H1 (cell line): ENCODE results near the gene MYO1D. TPM values are rescaled to one million over a fixed set of nuclear protein-coding genes. Genes with fewer than 3 reads are reported as not detected.

Experiments
- ASH2L ChIP-seq: fragments of 200-600, 300-600 bp; sonication (generic); IDR thresholded peaks from one replicate; pipeline ENCODE4 v1.7.1; 2017; ENCODE audit warnings: low read length
- BACH1 ChIP-seq: IDR thresholded peaks from 2 replicates; pipeline ENCODE4 v1.6.1; 2012; ENCODE audit warnings: low read length, improper control_type of control experiment
- CBX5 ChIP-seq: fragments of 300-800, 300-1000 bp; sonication (generic); IDR thresholded peaks from 2 replicates; pipeline ENCODE4 v1.7.1; 2016; ENCODE audit warnings: antibody characterized with exemption, low read length, low read depth
- CEBPB ChIP-seq: IDR thresholded peaks from 2 replicates; pipeline ENCODE4 v1.6.1; 2012; ENCODE audit warnings: low read depth, low read length
- CHD1 ChIP-seq: IDR thresholded peaks from 2 replicates; pipeline ENCODE4 v1.6.1; 2012; ENCODE audit warnings: low read depth, low read length, improper control_type of control experiment
- CTBP2 ChIP-seq: IDR thresholded peaks from 2 replicates; pipeline ENCODE4 v1.7.0; 2011; ENCODE audit warnings: borderline replicate concordance, mild to moderate bottlenecking, moderate library complexity, mixed read lengths, low read length; ENCODE audit not compliant: insufficient read depth, insufficient read length
- RNF2 ChIP-seq: fragments of 200-900, 300-1000 bp; sonication (generic); IDR thresholded peaks from 2 replicates; pipeline ENCODE4 v1.7.1; 2016; ENCODE audit warnings: borderline replicate concordance, low read depth, mild to moderate bottlenecking, antibody characterized with exemption, low read length; ENCODE audit not compliant: poor library complexity, severe bottlenecking; ENCODE audit errors: missing control alignments
- TAF7 ChIP-seq: optimal IDR thresholded peaks from 2 replicates; pipeline ENCODE3; 2011; ENCODE audit warnings: low read depth, mild to moderate bottlenecking, inconsistent platforms, low read length, moderate library complexity, borderline replicate concordance
- TCF12 ChIP-seq: IDR thresholded peaks from 2 replicates; pipeline ENCODE4 v1.6.1; 2011; ENCODE audit warnings: low read depth, mild to moderate bottlenecking, low read length
- TEAD4 ChIP-seq: IDR thresholded peaks from 2 replicates; pipeline ENCODE4 v1.6.1; 2012; ENCODE audit warnings: low read depth, low read length, inconsistent platforms, mixed read lengths
- polyA plus RNA-seq, 7 experiments: library from polyadenylated mRNA; depleted of rRNA in 3 of 7; stranded (reverse) in 5 of 7; unstranded in 2 of 7; fragments of >200 nt in 5 of 7; fragments of 200-250 nt in 2 of 7; gene quantifications; 1 replicate in 5 of 7; 2 replicates in 1 of 7; 4 replicates in 1 of 7; pipeline versions ENCODE4 v1.2.1 to v1.2.3, GENCODE V29; 2011 to 2013; ENCODE audit warnings: missing spikeins in 2 of 7, mixed read lengths in 2 of 7
- total RNA-seq: library from RNA; stranded (reverse); fragmentation: NEBNext Ultra II Directional; extraction: Animal tissue kit (Norgen Biotek cat#: 25700); gene quantifications from 2 replicates; pipeline ENCODE4 v1.2.1, GENCODE V29; 2021
- TF ChIP-seq, protein P1 (sequence below): fragments of 300-600 bp; sonication (generic); IDR thresholded peaks from 2 replicates; pipeline ENCODE4 v1.7.1; 2012; ENCODE audit warnings: low read length, moderate library complexity, mild to moderate bottlenecking, inconsistent platforms; ENCODE audit not compliant: insufficient replicate concordance
- TF ChIP-seq, protein P2 (sequence below): IDR thresholded peaks from 2 replicates; pipeline ENCODE4 v1.6.1; 2012; ENCODE audit warnings: inconsistent platforms

Gene MYO1D
- total and polyA plus RNA-seq, 2 of the 8 experiments (the other 6 are each of a cell fraction or from before 2014, with no cell fraction given) = 6.5 to 25.4 TPM

DNA sequence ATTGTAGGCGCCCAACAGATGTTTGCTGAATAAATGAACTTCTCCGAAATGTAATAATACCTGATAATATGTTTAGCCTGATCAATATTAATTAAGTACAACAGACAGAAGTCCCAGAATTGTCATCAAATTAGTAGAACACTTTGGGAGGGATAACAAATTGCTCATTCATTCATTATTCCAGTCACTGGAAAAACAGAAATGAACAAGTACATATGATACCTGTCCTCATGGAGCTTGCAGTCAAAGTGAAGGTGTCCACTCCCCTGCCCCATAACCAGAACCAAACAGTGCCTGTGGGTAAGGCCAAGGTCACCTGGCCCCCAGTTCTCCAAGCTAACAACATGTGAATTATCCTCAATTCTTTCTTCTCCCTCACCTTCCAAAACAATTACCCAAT, 42.8 kb downstream of the MYO1D start (continued):
- TF ChIP-seq, protein P1, sequence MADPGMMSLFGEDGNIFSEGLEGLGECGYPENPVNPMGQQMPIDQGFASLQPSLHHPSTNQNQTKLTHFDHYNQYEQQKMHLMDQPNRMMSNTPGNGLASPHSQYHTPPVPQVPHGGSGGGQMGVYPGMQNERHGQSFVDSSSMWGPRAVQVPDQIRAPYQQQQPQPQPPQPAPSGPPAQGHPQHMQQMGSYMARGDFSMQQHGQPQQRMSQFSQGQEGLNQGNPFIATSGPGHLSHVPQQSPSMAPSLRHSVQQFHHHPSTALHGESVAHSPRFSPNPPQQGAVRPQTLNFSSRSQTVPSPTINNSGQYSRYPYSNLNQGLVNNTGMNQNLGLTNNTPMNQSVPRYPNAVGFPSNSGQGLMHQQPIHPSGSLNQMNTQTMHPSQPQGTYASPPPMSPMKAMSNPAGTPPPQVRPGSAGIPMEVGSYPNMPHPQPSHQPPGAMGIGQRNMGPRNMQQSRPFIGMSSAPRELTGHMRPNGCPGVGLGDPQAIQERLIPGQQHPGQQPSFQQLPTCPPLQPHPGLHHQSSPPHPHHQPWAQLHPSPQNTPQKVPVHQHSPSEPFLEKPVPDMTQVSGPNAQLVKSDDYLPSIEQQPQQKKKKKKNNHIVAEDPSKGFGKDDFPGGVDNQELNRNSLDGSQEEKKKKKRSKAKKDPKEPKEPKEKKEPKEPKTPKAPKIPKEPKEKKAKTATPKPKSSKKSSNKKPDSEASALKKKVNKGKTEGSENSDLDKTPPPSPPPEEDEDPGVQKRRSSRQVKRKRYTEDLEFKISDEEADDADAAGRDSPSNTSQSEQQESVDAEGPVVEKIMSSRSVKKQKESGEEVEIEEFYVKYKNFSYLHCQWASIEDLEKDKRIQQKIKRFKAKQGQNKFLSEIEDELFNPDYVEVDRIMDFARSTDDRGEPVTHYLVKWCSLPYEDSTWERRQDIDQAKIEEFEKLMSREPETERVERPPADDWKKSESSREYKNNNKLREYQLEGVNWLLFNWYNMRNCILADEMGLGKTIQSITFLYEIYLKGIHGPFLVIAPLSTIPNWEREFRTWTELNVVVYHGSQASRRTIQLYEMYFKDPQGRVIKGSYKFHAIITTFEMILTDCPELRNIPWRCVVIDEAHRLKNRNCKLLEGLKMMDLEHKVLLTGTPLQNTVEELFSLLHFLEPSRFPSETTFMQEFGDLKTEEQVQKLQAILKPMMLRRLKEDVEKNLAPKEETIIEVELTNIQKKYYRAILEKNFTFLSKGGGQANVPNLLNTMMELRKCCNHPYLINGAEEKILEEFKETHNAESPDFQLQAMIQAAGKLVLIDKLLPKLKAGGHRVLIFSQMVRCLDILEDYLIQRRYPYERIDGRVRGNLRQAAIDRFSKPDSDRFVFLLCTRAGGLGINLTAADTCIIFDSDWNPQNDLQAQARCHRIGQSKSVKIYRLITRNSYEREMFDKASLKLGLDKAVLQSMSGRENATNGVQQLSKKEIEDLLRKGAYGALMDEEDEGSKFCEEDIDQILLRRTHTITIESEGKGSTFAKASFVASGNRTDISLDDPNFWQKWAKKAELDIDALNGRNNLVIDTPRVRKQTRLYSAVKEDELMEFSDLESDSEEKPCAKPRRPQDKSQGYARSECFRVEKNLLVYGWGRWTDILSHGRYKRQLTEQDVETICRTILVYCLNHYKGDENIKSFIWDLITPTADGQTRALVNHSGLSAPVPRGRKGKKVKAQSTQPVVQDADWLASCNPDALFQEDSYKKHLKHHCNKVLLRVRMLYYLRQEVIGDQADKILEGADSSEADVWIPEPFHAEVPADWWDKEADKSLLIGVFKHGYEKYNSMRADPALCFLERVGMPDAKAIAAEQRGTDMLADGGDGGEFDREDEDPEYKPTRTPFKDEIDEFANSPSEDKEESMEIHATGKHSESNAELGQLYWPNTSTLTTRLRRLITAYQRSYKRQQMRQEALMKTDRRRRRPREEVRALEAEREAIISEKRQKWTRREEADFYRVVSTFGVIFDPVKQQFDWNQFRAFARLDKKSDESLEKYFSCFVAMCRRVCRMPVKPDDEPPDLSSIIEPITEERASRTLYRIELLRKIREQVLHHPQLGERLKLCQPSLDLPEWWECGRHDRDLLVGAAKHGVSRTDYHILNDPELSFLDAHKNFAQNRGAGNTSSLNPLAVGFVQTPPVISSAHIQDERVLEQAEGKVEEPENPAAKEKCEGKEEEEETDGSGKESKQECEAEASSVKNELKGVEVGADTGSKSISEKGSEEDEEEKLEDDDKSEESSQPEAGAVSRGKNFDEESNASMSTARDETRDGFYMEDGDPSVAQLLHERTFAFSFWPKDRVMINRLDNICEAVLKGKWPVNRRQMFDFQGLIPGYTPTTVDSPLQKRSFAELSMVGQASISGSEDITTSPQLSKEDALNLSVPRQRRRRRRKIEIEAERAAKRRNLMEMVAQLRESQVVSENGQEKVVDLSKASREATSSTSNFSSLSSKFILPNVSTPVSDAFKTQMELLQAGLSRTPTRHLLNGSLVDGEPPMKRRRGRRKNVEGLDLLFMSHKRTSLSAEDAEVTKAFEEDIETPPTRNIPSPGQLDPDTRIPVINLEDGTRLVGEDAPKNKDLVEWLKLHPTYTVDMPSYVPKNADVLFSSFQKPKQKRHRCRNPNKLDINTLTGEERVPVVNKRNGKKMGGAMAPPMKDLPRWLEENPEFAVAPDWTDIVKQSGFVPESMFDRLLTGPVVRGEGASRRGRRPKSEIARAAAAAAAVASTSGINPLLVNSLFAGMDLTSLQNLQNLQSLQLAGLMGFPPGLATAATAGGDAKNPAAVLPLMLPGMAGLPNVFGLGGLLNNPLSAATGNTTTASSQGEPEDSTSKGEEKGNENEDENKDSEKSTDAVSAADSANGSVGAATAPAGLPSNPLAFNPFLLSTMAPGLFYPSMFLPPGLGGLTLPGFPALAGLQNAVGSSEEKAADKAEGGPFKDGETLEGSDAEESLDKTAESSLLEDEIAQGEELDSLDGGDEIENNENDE = no peak
- TF ChIP-seq ASH2L (no peak), BACH1 (no peak), CBX5 (no peak), TAF7 (no peak), CEBPB (no peak), RNF2 (no peak), CHD1 (no peak), CTBP2 (no peak), TCF12 (no peak), TEAD4 (no peak)
- TF ChIP-seq, protein P2, sequence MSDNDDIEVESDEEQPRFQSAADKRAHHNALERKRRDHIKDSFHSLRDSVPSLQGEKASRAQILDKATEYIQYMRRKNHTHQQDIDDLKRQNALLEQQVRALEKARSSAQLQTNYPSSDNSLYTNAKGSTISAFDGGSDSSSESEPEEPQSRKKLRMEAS = no peak
